Posterior vena cava (tissue), 2 donors: ENCODE data around the gene LITAFD. TPM values are rescaled to one million over a fixed set of nuclear protein-coding genes. Genes with fewer than 3 reads are reported as not detected.

Experiments used
- DNase-seq: peaks from one replicate; pipeline ENCODE4 v3.0.0-alpha.2; 2020; ENCODE audit warnings: low spot score
- intact Hi-C, 2 donors: fragments of 100-400 bp; cut with DNase I; formaldehyde crosslinking; loops; one replicate each; pipeline versions ENCODE4 v1.14.1 to v1.14.2; 2022 to 2023
- total RNA-seq, 2 donors: library from RNA; stranded (reverse); fragmentation: NEBNext Ultra II Directional; extraction: Animal tissue kit (Norgen Biotek cat#: 25700); gene quantifications; one replicate each; pipeline ENCODE4 v1.2.1, GENCODE V29; 2021
- donor health status: DM: yes; HTN: yes; CAD: no.
- donor health status: DM: yes; HTN: yes; CAD: no.

The LITAFD gene
- total RNA-seq, 2 donors from 2014 or later = not detected

DNA sequence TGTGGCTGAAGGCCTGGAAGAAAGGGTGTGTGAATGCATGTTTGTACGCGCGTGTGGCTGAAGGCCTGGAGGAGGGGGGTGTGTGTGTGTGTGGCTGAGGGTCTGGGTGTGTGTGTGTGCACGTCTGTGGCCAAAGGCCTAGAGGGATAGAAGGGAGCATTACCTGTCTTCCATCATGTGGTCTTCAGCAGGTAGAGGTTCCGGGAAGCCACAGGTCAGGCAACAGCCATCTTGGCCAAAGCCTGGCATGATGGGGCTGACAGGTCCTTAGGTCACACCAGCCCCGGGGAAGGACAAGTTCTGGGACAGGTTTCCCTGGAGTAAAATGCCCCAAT is 5.2 kb downstream of the LITAFD start:
- intact Hi-C loops = loop anchor here in 1 of 2 donors (10.0 kb wide), 1 partner anchor 233 kb away; no protein-coding TSS in a partner anchor
- peak; percentile 62 for DNase-seq

- peak; percentile 88 for DNase-seq
- intact Hi-C loops = loop anchor here in 1 of 2 donors (10.0 kb wide), 1 partner anchor 233 kb away; no protein-coding TSS in a partner anchor
Observed at GRCh38 chr16:8887952-8888560, 5.9 kb downstream of the LITAFD start.

GRCh38 chr16:8888951-8889892 is 7.1 kb downstream of the LITAFD start:
- peak; percentile 75 for DNase-seq
- intact Hi-C loops = loop anchor here in 1 of 2 donors (10.0 kb wide), 1 partner anchor 234 kb away; no protein-coding TSS in a partner anchor

DNA sequence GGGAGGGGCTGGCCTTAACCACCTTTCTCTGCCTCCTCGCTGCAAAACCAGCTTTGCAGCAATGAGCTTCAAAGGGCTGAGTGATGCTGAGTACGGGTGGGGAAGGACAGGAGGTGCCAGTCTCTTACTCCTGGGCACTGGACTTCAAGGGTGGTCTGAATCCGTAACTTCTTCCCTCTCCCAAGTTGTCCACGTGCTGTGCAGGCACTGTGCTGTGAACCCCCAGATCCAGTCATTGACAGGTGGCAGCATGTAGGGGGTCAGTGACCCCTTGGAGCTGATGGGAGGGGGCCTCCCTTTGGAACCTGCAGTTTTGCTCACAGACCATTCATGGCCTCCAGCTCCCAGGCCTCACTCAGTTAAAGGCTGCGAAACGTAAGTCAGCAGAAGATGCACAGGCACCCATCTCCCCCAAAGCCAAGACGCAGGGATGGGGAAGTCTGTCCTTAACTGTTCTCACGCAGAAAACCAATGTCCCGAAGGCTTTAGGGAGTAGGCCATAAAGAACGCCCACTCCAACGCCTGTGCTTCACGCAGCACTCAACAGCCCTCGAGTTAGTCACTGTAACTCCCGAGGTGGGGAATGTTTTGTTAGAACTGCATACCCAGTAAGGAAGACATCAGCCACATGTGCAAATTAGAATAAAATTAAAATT is 7.9 kb downstream of the LITAFD start:
- intact Hi-C loops = loop anchor here in 1 of 2 donors (10.0 kb wide), 1 partner anchor 235 kb away; no protein-coding TSS in a partner anchor
- no peak for DNase-seq

- intact Hi-C loops = no loop called here
- DNase-seq = peak; percentile 24
Observed at GRCh38 chr16:8890549-8890921, 8.4 kb downstream of the LITAFD start.

- peak; percentile 79 for DNase-seq
- intact Hi-C loops = no loop called here
Observed at GRCh38 chr16:8892101-8892575, 10.0 kb downstream of the LITAFD start.

- intact Hi-C loops = loop anchor here in 1 of 2 donors (1.0 kb wide), 1 partner anchor 24 kb away; the partner anchor contains the start of gene CARHSP1
- DNase-seq = peak; percentile 32
Observed at GRCh38 chr16:8893426-8893825, 11.3 kb downstream of the LITAFD start.

GRCh38 chr16:8893976-8894690 is 12.0 kb downstream of the LITAFD start:
- intact Hi-C loops = loop anchor here in 1 of 2 donors (1.0 kb wide), 1 partner anchor 25 kb away; the partner anchor contains the start of gene CARHSP1
- peak; percentile 58 for DNase-seq

- peak; percentile 66 for DNase-seq
- intact Hi-C loops = no loop called here
Observed at GRCh38 chr16:8894736-8895334, 12.7 kb downstream of the LITAFD start.

DNA sequence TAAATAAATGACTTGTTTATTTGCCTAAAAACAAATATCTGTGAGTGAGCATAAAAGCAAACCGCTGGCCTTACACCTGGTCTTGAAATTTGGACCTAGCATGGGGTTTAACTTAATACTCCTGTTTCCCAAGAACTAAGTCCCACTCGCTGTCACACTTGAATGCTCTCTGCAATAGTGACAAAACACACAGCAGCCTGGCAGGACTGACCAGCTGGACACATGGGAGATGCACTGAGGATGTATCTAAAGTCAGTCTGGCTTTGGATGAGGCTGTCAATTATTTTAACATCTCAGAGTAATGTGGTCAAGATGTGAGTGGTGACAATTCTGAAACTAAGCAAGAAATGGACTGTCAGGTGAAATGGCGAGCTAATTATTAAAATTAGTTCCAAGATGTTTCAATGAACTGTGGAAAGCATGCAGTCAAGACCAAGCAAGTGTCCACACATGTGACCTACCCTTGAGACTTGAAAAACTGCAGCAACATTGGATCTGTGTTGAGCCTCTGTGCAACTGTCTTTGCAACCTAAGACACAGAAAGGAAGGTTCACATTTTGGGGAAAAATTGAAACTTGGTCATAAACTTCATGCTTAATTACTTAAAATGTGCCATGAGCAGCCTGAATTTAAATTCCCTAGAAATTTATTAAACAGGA is 16.6 kb downstream of the LITAFD start:
- intact Hi-C loops = no loop called here

DNA sequence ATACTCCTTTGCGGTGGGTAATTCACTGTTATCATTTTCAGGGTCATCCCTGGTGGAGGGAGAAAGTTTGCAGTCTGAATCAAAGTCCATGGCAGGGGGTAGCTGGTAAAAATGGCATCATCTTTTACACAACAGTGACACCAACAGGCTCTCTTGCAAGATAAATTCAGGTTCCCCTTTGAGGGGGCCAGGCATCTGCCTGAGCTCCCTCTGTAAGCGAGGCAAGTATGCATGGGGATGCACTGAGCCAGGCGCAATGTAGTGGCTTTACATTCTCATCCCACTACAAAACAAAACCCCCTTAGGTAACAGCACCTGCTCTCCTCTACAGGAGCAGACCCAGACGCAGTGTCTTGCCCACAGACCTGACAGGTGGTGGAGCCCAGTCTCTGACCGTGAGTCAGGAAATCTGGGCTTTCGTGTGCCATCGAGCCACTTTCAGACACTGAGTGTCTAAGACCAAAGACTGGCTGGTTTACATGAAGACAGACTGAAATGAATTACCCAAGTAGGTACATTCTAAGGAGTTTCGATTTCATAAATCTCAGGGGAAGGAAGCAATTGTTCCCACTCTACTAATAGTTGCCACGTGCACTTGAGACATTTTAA is 17.7 kb downstream of the LITAFD start:
- peak; percentile 47 for DNase-seq
- intact Hi-C loops = no loop called here

More for the DNA sequence above, 16.6 kb downstream of the LITAFD start:
- no peak for DNase-seq

DNA sequence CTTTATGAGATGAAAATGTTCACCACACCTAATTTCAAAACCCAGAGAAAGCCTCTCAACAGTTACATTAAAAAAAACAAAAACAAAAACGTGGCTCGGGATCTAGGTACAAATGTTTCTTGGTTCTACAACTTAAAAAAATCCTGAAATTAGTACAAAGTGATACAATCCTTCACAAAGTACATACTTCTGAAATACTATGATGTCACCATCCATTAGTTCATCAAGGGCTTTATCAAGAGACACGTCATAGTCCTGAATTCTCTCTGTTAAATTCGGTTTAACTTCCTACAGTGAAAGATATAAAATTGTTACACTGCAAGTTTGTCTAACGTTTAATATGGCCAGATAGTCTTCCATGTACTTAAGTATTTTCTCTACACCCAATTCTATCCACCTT is 18.2 kb downstream of the LITAFD start:
- intact Hi-C loops = no loop called here
- no peak for DNase-seq

DNA sequence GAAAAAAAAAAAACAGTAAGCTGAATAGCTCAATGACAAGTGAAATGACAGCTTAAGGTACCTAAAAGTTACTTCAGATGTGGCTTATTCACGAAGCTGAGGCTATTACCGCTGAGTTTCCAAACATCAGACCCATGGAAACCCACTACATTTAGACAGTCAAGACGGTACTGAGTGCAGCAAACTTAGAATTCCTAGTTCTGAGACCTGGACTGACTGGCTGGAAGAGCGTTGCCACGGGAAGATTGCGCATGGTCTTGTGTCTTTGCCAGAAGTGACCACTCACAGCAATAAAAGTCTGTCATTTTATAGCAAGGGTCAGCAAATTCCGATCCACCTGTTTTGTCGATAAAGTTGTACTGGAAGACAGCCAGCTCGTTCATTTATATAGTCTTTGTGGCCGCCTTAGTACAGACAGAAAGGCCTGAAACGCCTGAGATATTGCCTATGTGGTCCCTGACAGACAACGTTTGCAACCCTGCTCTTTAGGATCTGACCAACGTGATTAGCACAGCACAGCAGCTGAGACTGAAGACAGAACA is 19.2 kb downstream of the LITAFD start:
- intact Hi-C loops = no loop called here
- no peak for DNase-seq

DNA sequence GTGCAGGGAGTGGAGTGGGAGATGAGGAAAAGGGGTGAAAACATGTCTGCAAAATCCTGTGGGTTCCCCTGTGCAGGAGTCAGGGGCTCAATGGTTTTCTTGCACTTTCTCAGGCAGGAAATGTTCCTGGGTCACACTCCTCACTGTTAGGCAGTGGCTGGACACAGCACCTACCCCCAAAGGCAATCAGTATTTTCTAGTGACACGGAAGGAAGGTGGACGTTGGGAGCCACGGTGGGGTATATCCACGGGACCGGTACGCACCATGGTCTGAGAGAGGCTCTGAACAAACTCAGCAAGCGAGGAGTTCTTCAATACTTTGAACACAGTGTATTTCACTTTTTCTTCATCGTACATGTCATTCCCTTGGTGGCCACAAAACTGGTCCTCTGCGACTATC is 20.9 kb downstream of the LITAFD start:
- intact Hi-C loops = no loop called here
- DNase-seq = peak; percentile 64

DNA sequence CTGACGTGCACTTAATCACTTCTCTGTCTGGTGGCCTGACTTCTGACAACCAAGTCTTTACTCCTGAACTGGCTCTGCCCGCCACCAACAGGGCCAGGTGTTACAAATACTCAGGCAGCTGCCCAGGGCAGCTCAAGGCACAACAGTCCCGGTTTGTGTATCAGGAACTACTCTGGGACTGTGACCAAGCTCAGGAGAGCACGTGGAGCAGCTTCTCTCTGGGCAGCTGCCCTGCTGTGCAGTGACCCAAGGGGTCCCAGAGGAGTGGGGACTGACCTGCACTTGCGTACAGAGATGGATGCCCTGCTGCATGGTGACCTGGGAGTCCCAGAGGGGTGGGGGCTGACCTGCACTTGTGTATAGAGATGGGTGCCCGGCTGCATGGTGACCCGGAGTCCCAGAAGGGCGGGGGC is 21.9 kb downstream of the LITAFD start:
- peak; percentile 51 for DNase-seq
- intact Hi-C loops = no loop called here

- DNase-seq = no peak
- intact Hi-C loops = no loop called here
Observed at GRCh38 chr16:8905168-8905762, 23.1 kb downstream of the LITAFD start.
